ENCODE data around the gene FMNL1.

- no peak for TF ChIP-seq POLR2A (IDR thresholded peaks at IDR 0.05)
- TF ChIP-seq CTCF (IDR thresholded peaks at IDR 0.05): no peak
These were observed 32.7 kb upstream of the FMNL1 start for GRCh38 chr17:45189009-45189408.
